GM21423 (cell line): Measurements from ENCODE around the gene MEN1.

Experiments used
- ATAC-seq: cut with Tn5 transposase; IDR thresholded peaks from one replicate; pipeline ENCODE4 v1.9.1; 2021; ENCODE audit warnings: mild to moderate bottlenecking, moderate library complexity; ENCODE audit not compliant: unreplicated experiment

MEN1 gene

GRCh38 chr11:64765851-64766665, 44.3 kb downstream of the MEN1 start:
- ATAC-seq, result no peak

DNA sequence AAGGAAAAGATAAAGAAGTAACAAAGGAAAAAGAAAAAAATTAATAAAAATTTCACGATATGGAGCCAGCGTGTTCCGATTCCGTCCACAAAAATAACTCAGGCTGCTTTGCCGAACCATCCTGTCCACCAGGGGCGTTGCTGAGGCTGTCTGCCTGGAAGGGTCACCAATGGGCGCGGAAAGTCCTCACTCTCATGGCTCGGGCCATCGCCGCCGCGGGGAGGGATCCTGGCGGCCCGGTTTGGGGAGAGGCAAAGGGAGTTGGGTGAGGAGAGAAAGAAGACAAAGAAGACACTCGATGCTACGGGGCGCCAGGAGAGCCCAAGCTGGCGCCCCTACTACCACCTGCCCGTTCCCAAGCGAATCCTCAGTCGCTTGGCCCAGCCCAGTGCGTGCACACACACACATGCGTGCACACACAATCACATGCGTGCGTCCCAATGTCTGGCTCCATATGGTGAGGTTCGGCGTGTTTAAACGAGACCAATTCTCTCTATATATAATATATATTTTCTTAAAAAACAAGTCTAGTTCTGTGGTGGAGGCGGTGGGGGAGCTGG, 45.0 kb downstream of the MEN1 start:
- ATAC-seq, result no peak

DNA sequence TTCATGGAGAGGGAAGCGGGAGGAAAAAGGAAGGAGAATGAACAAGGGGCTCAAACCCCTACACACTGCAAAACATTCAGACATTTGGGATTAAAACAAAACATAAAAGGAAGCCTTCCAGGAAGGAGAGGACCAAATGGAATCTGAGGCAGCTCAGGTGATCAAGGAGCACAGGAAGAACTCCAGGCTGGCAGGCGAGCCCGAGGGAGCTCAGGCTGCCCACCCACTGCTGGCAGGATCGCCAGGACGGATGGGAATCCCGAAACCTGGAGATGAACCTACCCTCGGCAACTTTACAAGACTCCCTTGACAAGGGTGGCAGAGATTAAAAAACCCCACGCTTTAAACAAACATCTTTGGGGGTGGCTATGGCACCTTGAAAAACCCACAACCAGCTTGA, 45.6 kb downstream of the MEN1 start:
- no peak for ATAC-seq

DNA sequence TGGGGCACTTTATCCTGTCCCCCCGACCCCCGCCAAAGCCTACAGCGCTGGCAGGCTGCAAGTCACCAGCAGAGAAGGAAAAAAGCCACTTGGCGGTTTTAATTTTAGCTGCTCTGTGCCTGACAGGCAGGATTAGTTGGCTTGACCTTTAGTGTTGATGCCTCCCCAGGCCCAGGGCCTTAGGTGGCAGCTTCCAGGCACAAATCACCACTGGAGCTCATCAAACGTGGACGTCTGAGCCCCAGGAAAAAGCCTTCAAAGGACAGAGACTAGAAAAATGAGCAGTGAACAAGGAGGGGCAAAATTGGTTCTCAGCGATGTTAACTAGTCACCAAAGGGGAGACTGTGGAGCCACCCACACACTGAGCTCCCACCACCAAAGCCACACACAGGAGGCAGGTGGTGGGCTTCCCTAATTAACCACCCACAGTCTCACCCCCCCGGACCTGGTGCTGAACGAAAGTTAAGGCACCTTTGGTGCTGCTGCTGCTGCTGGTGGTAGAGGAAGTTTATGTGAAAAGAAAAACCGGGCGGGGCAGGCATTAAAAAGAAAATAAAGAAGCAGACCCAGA, 46.2 kb downstream of the MEN1 start:
- ATAC-seq, result no peak

GRCh38 chr11:64763526-64764039, 46.8 kb downstream of the MEN1 start:
- no peak for ATAC-seq

DNA sequence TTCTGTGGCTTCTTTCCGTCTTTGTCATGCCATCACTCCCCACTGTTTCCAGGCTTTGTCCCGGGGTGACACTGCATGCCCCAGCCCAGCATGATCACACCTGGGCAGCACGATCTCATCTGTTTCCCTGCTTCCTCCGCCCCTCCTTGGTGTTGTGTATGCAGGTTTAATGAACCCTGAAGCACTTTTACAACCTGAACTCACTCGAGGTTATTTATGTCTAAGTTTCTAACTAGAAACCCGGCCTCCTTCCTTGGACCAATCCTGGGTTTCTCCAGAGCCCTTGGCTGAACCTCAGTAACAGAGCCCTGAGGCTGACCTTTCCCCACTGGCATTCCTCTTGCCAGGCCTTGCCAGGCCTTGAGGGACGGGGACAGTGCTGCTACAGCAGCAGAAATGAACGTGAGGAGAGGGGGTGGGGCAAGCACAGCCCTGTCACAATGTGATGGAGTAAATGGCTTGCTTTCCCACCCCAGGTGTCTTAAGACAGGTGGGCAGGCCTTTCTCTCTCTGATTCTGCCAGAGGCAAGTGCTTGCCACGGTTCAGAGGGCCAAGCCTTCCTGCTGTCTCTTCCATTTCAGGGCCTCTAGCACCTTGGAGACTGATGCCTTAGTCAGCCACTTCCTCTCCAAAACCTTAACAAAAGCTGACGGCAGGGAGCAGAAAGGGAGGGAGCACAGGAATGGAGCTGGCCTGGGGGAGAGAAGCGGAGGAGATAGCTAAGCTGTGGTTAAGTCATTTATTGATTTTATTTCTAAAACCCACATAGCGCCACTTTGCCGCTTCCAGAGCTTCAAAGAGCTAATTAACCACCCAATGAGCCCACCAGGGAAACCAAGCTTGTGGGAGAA, 47.5 kb downstream of the MEN1 start:
- no peak for ATAC-seq

GRCh38 chr11:64762277-64762673, 48.1 kb downstream of the MEN1 start:
- ATAC-seq, result no peak

- no peak for ATAC-seq
These were observed 49.5 kb downstream of the MEN1 start for GRCh38 chr11:64760759-64761420.

GRCh38 chr11:64759722-64760719, 50.3 kb downstream of the MEN1 start, which contains the start of gene PYGM:
Gene PYGM (minus strand): TSS chr11:64759974. CDS start chr11:64759898, 76 bp downstream.
- ATAC-seq, result no peak

- ATAC-seq, result no peak
These were observed 51.1 kb downstream of the MEN1 start for GRCh38 chr11:64759131-64759721.

GRCh38 chr11:64758330-64759079, 51.8 kb downstream of the MEN1 start:
- no peak for ATAC-seq

DNA sequence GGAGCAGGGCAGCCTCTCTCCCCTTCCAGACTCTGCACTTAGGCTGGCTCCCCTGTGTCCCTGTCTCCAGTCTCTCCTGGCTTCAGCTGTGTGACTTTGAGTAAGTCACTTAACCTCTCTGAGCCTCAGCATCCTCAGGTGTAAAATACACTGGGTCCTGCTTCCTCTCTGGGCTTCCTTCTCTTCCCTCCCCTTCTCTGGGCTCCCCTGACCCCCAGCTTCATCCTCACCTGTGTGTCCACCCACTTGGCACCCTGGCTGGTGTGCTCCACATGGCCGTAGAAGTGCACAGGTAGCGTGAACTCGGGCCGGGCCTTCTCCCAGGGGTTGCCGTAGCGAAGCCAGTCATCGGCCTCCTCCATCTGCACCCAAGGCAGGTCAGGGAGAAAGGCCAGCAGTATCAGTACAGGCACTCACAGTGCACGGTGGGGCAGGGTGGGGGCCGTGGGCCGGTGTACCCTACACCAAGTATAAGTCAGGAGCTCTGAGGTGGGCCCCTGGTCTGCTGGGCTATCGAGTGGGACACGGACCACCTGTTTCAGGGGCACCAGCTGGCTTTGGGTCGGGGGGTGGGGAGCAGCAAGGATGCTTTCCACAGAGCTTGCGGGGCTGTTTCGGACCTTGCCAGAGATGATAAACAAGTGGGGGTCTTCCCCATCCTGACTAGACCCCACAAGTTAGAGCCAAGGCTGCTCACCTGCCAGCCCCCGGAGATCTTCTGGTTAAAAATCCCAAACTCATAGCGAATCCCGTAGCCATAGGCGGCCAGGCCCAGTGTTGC, 52.6 kb downstream of the MEN1 start:
- ATAC-seq, result no peak

DNA sequence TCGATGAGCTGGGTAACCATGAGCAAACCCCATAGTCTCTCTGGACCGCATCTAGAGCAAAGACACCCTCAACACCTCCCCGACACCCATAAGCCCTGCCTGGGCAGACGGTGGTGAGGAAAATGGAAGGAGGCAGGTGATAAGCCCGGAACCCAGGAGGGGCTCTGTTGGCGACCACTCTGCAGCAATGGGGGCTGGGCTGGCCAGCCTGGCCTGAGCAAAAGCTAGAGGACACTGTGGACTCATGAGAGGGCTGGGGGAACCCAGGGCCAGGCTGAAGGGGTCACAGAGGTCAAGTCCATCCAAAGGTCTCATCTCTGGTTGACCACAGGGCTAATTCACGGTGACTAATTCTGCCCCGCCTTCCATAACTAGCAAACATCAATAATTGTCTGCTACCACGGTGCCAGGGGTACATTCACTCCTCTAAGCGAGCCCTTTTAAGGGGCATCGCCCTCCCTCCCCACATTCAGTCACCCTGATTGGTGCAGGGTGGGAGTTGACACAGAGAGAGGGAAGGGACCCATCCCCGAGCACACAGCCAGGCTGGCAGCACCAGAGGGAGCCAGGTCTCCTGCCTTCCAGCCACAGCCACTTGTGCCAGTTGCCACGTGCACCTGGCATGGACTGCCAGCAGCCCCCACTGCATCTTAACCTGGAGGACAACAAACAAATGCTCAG, 54.5 kb downstream of the MEN1 start:
- no peak for ATAC-seq

GRCh38 chr11:64754919-64755662, 55.3 kb downstream of the MEN1 start:
- ATAC-seq, result no peak

DNA sequence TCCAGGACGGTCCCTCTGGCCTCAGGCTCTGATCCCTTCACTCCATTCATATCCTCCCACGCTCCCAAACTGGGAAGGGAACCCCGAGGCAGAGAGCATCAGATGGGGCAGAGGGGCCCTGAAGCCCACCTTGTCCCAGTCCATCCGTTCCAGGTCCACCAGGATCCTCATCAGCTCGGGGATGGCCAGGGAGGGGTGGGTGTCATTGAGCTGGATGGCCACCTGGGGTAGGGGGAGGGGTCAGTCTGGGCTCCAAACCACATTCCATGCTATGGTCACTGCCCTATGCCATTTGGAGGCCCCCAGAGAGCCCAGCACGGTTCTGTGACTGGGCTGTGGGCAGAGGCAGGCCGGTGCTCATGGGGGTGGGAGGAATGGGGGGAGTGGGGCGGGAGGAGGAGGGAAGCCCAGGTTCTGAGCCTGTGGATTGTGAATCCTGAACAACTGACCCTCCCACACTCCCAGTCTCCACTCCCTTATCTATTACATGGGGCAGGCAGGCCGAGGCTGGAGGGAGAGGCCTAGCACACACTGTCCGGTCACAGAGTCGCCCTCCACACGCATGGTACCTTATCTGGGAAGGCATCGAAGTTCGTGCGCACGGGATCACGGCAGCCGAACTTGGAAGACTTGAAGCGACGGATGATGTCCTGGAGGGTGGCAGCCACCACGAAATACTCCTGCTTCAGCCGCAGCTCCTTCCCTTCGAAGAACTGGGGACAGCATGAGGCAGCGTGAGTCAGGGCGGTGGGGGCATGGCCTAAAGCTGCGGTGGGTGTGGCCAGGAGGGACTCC, 56.0 kb downstream of the MEN1 start:
- ATAC-seq, result no peak
